T-helper 2 cell treated with Interferon-gamma antibody and Interleukin-4, amounts not matched to agents 100 ng/mL and 5 ng/mL, for 36 hours (primary cell): ENCODE measurements around the gene ASB3. TPM values are rescaled to one million over a fixed set of nuclear protein-coding genes. Genes with fewer than 3 reads are reported as not detected.

Experiments
- total RNA-seq: library from RNA; stranded (reverse); gene quantifications from 2 replicates; pipeline ENCODE4 v1.2.3, GENCODE V29; 2022

ASB3 gene
- total RNA-seq, 1 donor from 2014 or later: 24.0 TPM

Other genes with a start within 250 kb of the ASB3 start
- gene CHAC2, start 19.1 kb downstream of the ASB3 start, total RNA-seq: 16.5 and 17.2 TPM in 2 replicates
- 28.1 and 30.1 TPM in 2 replicates for gene ERLEC1, start 91 bp upstream of the ASB3 start, total RNA-seq
- gene GPR75, start 73.0 kb upstream of the ASB3 start, total RNA-seq: 3.5 and 3.6 TPM in 2 replicates
- 57.0 and 58.7 TPM in 2 replicates for gene PSME4, start 184.0 kb upstream of the ASB3 start, total RNA-seq